GM18870 (cell line): Measurements from ENCODE around the gene CXCL8.
"Not testable (repeated sequence)": the region's sequence is repeated elsewhere in the genome, so short reads cannot be mapped to it uniquely, and the experiment has no call there.

Source experiments
- ATAC-seq: cut with Tn5 transposase; IDR thresholded peaks from one replicate; pipeline ENCODE4 v1.9.1; 2021; ENCODE audit warnings: moderate library complexity; ENCODE audit not compliant: unreplicated experiment

Gene CXCL8

DNA sequence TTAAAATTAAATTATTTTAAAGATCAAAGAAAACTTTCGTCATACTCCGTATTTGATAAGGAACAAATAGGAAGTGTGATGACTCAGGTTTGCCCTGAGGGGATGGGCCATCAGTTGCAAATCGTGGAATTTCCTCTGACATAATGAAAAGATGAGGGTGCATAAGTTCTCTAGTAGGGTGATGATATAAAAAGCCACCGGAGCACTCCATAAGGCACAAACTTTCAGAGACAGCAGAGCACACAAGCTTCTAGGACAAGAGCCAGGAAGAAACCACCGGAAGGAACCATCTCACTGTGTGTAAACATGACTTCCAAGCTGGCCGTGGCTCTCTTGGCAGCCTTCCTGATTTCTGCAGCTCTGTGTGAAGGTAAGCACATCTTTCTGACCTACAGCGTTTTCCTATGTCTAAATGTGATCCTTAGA, at the start of gene CXCL8:
Gene CXCL8 (plus strand): TSS at position 217 of the 426 bp plus-strand sequence. CDS start 90 bp downstream, at position 307.
- ATAC-seq: no peak

DNA sequence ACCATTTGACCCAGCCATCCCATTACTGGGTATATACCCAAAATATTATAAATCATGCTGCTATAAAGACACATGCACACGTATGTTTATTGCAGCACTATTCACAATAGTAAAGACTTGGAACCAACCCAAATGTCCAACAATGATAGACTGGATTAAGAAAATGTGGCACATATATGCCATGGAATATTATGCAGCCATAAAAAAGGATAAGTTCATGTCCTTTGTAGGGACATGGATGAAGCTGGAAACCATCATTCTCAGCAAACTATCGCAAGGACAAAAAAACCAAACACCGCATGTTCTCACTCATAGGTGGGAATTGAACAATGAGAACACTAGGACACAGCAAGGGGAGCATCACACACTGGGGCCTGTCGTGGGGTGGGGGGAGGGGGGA, 49.2 kb upstream of the CXCL8 start:
- not testable (repeated sequence) for ATAC-seq

GRCh38 chr4:73691759-73692158, 48.6 kb upstream of the CXCL8 start:
- ATAC-seq: no peak

- no peak for ATAC-seq
These were observed 48.1 kb upstream of the CXCL8 start for GRCh38 chr4:73692254-73692653.

- no peak for ATAC-seq
These were observed 47.7 kb upstream of the CXCL8 start for GRCh38 chr4:73692701-73693100.

GRCh38 chr4:73693811-73694210, 46.6 kb upstream of the CXCL8 start:
- ATAC-seq: no peak

GRCh38 chr4:73698217-73698616, 42.2 kb upstream of the CXCL8 start:
- ATAC-seq: no peak

DNA sequence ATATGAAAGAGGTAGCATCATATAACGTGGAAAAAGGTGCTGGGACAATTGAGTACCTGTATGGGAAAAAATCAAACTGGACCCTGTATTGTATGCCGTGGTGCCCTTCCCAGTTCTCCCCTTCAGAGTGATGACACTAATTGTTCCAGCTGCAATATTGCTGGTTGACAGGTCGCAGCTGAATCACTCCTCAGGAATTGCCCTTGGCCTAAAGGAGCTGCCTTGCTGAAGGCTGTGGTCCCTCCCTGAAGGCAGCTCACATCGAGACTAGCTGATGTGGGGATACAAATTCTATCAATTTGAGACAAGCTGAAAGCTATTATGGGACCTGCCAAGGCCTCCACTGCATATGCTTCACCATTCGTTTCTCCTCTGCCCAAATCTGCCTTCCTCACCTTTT, 39.3 kb upstream of the CXCL8 start:
- ATAC-seq: no peak

- ATAC-seq: no peak
These were observed 37.5 kb upstream of the CXCL8 start for GRCh38 chr4:73702796-73703287.

GRCh38 chr4:73703320-73703719, 37.0 kb upstream of the CXCL8 start:
- ATAC-seq: no peak

- peak; percentile 63 for ATAC-seq
These were observed 35.9 kb upstream of the CXCL8 start for GRCh38 chr4:73704314-73705055.

DNA sequence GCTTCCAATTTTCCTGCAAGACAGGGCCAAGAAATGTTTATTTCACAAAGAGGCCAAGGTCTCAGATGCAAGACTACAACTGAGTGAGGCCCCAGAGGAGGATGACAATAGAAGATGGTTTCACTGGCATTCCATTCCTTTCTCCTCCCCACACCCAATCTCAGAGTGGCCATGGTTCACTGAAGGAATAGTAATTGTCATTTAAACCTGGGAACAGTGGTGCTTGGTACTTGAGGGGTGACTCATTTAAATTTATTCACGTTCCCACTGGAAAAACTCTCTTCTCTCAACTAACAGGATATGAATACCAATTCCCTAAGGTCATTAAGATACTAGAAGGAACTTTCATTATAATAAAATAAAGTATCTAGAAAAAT, 35.3 kb upstream of the CXCL8 start:
- ATAC-seq: no peak

DNA sequence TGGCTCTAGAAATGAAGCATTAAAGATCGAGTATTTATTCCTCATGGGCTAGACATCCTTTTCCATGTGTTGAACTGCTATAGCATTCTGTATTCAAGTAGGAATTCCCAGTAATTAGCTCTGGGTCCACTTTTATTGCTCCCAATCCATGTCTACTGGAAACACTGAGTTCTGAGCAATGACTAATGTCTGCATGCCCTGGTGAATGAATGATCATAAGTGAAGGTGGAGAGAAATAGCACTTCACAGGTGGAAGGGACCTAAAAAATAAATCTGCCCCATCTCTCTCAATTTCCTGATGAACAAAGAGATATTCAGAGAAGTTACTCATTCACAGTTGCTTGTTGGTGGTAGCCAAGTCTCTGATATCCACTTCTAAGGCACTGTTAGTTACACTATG, 34.6 kb upstream of the CXCL8 start:
- no peak for ATAC-seq

DNA sequence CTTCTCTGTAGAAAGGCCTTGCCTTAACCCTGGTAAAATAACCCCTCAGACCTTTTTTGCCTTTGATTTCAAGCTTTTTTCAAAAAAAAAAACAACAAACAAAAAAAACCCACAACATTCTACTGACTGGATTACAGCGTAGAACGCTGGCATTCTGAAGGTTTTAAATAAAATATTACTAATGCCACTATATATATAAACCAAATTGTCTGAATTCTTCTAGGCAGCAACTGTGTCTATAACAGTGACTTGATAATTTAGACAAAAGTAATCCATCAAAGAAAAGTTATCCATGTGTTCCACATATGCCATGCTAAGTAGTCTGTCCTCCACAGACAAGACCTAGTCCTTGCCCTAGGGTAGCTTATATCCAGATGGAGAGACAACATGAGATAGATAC, 33.6 kb upstream of the CXCL8 start:
- ATAC-seq: no peak

GRCh38 chr4:73707269-73707875, 33.0 kb upstream of the CXCL8 start:
- ATAC-seq: no peak

GRCh38 chr4:73707918-73708577, 32.3 kb upstream of the CXCL8 start:
- ATAC-seq: no peak

- no peak for ATAC-seq
These were observed 30.8 kb upstream of the CXCL8 start for GRCh38 chr4:73709451-73710033.

DNA sequence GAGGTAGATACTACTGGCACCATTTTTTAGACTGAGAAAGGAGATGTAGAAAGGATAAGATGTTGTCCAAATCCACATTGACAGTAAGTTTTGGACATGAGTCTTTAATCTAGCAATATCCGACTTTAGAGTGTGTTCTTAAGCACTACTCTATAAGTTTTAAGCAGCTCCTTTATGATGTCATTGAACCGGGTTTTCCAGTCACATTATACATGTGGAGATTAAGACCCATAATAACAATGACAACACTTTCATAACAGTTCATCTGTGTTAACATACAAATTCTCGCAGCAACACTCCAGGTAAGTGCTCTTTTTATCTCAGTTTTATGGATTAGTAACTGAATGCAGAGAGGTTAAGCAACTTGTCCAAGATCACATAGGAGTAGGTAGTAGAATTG, 30.3 kb upstream of the CXCL8 start:
- ATAC-seq: no peak

- ATAC-seq: no peak
These were observed 28.4 kb upstream of the CXCL8 start for GRCh38 chr4:73711989-73712388.

DNA sequence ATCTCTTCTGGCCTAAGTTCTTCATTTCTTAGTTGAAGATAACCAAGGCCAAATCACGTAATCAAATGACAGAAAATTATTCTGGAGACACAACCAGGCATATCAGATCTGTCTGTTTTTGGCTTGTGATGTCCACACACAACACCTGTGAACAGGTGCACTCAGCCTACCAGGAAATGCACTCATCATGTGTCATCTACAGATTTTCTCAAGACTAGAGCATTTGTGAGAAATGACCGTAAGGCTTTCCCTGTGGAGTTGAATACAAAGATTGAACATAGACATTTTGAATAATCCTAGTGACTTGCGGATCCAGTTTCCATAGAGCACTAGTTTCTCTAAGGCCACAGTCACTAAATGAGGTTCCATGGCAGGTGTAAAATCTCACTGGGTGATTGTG, 26.7 kb upstream of the CXCL8 start:
- no peak for ATAC-seq

- ATAC-seq: no peak
These were observed 25.7 kb upstream of the CXCL8 start for GRCh38 chr4:73714647-73715046.

- no peak for ATAC-seq
These were observed 24.7 kb upstream of the CXCL8 start for GRCh38 chr4:73715659-73716058.
